Right hindlimb (tissue), 1 donor: Measurements from ENCODE around the gene C14orf180.
"Not testable (repeated sequence)": the region's sequence is repeated elsewhere in the genome, so short reads cannot be mapped to it uniquely, and the experiment has no call there.

Source experiments
- DNase-seq: peaks from one replicate; pipeline ENCODE4 v3.0.0-alpha.2; 2018

C14orf180 gene

DNA sequence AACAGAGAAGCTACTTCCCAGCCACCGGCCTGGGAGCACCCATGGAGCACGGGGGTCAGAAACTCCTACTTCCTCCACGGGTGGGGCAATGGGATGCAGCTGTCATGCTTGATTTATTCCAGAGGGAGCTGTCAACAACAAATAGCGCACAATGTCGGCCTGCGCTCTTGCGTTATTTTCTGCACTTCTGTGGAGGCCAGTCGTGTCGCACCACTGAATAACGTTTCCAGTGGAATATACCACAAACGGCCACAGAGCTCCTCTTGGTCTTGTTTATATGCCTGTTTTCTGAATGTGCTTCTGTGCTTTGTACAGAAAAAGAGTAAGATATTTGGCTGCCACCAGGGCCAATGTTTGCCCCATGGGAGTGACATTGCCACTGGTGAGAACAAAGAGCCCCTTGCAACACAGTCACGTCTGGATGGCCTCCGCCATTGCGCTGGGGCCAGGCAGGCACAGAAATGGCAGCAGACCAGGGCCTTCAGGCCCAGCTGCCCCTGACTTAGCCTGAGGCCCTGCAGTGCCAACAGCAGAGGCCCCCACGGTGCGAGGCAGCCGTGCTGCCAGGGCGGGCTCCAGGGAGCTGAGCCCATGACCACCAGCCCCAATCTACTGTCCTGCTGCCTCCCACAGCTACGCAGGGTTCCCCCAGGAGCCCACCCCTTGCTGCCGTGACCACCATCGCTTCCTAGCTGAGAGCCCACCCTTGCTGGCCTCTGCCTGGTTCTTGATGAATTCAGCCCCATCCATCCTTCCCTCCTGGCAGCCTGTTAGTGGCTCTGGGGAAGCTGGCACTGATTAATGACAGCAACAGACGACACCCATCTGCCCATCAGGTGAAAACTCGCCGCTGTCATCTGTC is 53.9 kb downstream of the C14orf180 start:
- DNase-seq = no peak

DNA sequence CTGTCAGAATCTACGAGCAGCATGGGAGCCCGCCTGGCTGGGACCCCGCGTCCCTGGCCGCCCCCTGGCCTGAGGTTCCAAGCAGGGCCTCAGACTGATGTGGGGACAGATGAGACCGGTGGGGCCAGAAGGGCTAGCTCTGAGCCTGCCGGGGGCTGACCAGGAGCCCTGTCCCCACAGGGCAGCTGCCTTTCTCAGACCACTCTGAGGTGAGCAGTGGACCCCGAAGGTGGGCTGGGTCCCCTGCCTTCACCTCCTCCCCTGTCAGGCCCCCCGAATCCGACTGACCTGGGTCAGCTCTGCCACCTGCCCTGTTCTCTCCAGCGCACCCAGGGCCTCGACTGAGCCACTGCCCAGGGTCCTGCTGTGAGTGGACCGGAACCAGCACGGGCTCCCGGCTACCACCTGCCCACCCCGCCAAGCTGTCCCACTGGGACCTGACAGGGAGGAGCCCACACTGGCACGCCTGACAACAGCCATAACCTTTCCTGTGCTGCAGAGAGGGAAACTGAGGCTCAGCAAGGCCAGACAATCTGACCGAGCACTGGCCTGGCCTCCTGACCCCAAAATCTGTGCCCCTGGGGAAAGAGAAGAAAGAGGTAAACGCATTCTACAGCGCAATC is 54.7 kb downstream of the C14orf180 start:
- DNase-seq = no peak

DNA sequence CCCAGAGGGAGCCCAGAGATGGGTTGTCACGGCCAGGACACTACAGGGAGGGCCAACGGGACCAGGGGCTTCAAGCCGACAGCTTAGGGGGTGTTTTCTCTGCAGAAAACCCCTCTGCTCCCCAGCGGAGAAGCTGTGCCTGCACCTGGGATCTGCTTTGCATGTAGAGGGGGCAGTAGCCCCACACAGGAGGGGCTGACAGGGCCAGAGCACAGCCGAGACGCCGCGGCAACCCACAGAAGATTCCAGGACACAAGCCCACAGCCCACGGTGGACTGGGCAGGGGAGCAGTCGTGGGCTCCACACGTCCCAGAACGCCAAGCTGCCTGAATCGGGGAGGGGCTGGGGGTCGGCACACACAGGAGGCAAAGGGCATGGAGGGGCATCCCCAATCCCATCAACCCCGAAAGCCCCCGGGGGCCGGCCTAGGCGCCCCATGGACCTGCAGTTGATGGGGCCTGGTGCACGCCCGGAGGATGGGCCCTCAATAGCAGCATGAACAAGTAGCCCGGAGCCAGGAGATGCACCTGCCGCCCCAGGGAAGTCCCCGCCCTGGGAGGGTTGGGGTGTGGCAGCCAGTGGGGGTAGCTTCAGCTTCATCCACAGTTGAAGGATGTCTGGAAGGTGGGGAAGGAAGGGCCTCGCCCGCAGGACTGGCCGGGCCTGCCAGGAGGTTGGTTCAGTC is 55.5 kb downstream of the C14orf180 start:
- DNase-seq = no peak

DNA sequence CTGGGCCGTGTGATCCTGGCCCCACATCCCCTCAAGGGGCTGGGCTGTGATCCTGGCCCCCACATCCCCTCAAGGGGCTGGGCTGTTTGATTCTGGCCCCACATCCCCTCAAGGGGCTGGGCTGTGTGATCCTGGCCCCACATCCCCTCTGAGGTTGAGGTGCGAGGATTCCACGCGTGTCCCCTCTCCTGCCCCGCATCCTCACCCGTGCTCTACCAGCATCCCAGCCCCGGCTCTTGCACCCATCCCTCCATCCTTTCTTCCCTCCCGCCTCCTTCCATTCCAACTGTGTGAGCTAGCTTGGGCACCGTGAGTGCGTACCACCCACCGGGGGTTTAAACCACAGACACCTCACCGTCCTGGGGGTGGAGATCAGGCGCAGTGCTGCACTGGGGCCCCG is 56.2 kb downstream of the C14orf180 start:
- no peak for DNase-seq

DNA sequence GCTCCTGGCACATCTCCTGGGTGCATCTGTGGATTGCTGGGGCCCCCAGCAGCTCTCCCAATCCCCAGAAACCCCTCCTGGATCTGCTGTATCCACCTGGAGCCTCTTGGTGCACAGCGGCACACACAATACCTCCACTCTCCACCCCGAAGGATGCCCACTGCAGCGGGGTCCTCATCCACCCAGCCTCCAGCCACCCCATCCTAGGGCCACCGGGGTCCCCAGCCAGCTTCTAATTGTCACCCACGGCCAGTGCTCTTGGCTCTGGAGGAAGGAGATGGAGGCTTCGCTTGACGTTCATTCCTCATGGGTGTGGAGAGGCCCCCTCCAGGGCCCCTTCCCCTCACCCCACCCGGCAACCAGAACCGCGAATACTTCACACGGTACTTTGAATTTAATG is 56.6 kb downstream of the C14orf180 start:
- DNase-seq = no peak

DNA sequence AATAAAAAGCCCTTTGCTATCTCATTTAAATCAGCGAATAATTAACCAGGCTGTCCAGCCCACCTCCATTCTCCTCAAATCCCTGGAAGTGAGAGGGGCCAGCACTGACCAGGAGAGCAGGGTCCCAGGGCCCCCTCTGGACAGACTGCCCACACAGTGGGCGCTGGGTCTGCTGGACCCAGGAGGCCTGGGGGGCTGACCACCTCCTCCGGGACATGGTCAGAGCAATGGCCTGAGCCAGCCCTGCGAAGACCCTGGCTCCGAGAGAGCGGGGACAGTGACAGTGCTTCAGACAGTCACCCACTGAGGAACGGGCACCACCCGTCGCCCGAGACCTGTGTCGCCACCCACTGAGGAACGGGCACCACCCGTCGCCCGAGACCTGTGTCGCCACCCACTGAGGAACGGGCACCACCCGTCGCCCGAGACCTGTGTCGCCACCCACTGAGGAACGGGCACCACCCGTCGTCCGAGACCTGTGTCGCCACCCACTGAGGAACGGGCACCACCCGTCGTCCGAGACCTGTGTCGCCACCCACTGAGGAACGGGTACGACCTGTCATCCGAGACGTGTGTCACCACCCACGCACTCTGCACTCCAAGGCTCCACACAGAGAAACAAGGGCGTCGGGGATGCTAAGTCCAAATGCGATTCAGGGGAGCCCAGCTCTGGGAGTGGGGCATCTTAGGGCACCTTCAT is 57.4 kb downstream of the C14orf180 start:
- not testable (repeated sequence) for DNase-seq

DNA sequence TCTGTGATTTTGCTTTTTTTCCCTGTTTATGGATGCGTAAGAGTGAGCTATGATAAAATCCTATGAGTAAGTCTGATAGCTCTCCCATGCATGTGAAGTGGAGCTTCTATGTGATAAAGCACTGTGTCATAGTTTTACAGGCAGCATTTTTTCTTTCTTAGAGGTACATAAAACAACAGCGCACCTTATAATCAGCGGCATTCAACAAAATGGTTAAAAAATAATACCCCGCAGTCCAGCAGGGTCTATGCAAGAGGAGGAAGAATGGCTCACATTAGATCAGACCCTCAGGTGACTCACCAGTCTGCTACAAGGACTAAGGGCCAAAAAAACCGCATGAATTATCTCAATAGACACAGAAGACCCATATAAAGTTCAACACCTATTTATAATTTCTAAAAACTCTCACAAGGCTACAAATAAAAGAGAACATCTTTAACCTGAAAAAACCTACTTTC is 58.0 kb downstream of the C14orf180 start:
- DNase-seq = no peak

DNA sequence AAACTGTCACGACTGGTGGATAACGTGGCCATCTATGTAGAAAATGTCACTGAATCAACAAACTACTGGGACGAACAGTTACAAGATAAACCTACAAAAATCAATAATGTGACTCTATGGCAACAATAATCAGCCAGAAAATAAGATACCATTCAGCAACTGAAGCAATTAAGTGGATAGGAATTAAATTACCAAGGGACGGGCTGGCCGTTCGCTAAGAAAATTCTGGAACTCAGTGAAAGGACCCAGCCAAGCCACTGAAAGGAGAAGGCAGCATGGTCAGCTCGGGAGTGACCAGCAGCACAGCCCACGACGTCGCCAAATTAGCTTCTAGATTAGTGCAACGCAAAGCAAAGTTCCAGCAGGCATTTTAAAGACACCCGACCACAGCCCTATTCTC is 58.6 kb downstream of the C14orf180 start:
- no peak for DNase-seq

DNA sequence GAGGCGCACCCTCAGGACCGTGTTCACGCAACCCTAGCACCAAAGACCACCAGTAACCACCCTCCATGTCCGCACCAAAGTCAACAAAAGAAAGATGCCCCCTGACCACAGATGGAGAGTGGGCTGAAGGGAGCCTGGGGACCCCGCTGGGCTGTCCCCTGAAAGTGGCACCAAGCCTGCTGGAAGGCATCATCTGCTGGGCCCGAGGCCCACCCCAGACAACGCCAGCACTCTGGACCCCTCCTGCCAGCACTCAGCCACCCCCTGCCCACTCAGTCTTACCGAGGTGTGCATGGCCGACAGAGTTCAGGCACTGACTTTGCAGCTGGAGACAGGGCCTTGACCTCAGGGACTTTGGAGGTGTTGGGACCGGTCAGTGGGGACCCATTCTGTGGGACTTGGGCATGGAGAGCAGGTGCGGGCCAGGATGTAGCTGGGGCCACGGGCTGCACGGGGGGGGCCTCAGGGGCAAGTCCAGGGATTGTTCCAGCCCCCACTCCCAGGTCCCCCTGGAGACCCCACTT is 59.4 kb downstream of the C14orf180 start:
- DNase-seq = no peak

DNA sequence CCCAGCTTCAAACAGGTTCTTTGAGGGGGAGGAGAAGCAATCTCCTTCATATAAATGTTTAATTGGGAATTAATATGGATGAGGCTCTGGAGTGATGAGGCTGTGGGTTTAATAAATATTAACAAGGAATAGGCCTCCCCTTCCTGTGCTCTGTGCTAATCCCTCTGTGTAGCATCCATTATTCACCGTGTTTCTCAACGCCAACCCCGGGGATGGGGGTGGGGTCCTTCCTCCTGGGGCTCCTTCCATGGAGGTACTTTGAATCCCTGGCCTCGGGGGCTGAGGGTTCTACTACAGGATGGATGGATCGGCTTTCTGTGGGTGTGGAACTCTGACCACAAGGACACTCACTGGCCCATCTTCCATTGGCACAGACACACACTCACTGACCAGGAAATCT is 59.9 kb downstream of the C14orf180 start:
- DNase-seq = no peak
